Measurements from ENCODE around the gene MIX23. TPM values are rescaled to one million over a fixed set of nuclear protein-coding genes. Genes with fewer than 3 reads are reported as not detected.

The MIX23 gene
- total and polyA plus RNA-seq, 9 donors, result 26.8 to 36.7 (median 29.1) TPM

Other genes starting within 250 kb of the MIX23 start
- not detected for gene CASR, start 199.6 kb downstream of the MIX23 start, total RNA-seq
- gene CASR, start 199.6 kb downstream of the MIX23 start, polyA plus RNA-seq (ENCODE audit: insufficient read depth in 1 of 8, insufficient read length in 8 of 8, low replicate concordance in 1 of 8), result under 1 TPM in 3 of 8 donors, not detected in 5; 0.04 to 0.28 (median 0.04) TPM
- gene CSTA, start 58.0 kb downstream of the MIX23 start, total RNA-seq, result 0.22 TPM
- 1 to 10 TPM in 4 of 8 donors, under 1 TPM in 4; 0.48 to 4.9 (median 0.94) TPM for gene CSTA, start 58.0 kb downstream of the MIX23 start, polyA plus RNA-seq (ENCODE audit: insufficient read depth in 1 of 8, insufficient read length in 8 of 8, low replicate concordance in 1 of 8)
- 33.6 TPM for gene FAM162A, start 951 bp upstream of the MIX23 start, total RNA-seq
- 10 to 100 TPM; 28.5 to 42.4 (median 34.7) TPM for gene FAM162A, start 951 bp upstream of the MIX23 start, polyA plus RNA-seq (ENCODE audit: insufficient read depth in 1 of 8, insufficient read length in 8 of 8, low replicate concordance in 1 of 8)
- gene WDR5B, start 32.8 kb upstream of the MIX23 start, total RNA-seq, result 7.6 TPM
- gene WDR5B, start 32.8 kb upstream of the MIX23 start, polyA plus RNA-seq (ENCODE audit: insufficient read depth in 1 of 8, insufficient read length in 8 of 8, low replicate concordance in 1 of 8), result 1 to 10 TPM; 3.5 to 6.1 (median 5.4) TPM
- gene KPNA1, start 131.7 kb upstream of the MIX23 start, total RNA-seq, result 22.7 TPM
- 10 to 100 TPM; 24.9 to 44.2 (median 36.3) TPM for gene KPNA1, start 131.7 kb upstream of the MIX23 start, polyA plus RNA-seq (ENCODE audit: insufficient read depth in 1 of 8, insufficient read length in 8 of 8, low replicate concordance in 1 of 8)
- 12.7 TPM for gene PARP9, start 181.1 kb upstream of the MIX23 start, total RNA-seq
- gene PARP9, start 181.1 kb upstream of the MIX23 start, polyA plus RNA-seq (ENCODE audit: insufficient read depth in 1 of 8, insufficient read length in 8 of 8, low replicate concordance in 1 of 8), result 10 to 100 TPM in 7 of 8 donors, 1 to 10 TPM in 1; 9.0 to 15.6 (median 12.5) TPM
- 7.4 TPM for gene DTX3L, start 181.1 kb upstream of the MIX23 start, total RNA-seq
- 1 to 10 TPM; 5.5 to 9.3 (median 8.0) TPM for gene DTX3L, start 181.1 kb upstream of the MIX23 start, polyA plus RNA-seq (ENCODE audit: insufficient read depth in 1 of 8, insufficient read length in 8 of 8, low replicate concordance in 1 of 8)
- gene PARP15, start 194.4 kb upstream of the MIX23 start, total RNA-seq, result 3.2 TPM
- 1 to 10 TPM; 1.1 to 4.2 (median 2.2) TPM for gene PARP15, start 194.4 kb upstream of the MIX23 start, polyA plus RNA-seq (ENCODE audit: insufficient read depth in 1 of 8, insufficient read length in 8 of 8, low replicate concordance in 1 of 8)